HG03135 (cell line): ENCODE data around the gene NTRK3.

Experiments
- ATAC-seq: cut with Tn5 transposase; IDR thresholded peaks from one replicate; pipeline ENCODE4 v1.9.1; 2021; ENCODE audit warnings: mild to moderate bottlenecking, moderate library complexity; ENCODE audit not compliant: unreplicated experiment

Gene NTRK3

DNA sequence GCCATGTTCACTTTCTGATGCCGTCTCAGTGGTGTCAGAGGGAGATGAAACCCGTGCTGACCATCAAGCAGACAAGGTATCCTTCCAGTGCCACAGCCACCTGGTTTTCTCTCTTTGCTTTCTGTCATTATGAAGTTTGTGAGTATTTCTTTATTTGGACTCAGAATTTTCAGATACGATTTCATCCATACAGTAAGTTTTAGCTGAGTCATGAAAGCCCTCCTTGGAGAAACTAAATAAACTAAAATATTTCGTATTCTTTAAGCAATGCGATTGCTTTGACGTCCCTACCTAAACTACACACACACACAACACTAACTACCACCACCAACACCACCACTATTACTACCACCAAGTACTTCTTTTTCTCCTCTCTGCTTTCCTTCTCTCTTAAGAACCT lies 350.1 kb downstream of the NTRK3 start:
- no peak for ATAC-seq

DNA sequence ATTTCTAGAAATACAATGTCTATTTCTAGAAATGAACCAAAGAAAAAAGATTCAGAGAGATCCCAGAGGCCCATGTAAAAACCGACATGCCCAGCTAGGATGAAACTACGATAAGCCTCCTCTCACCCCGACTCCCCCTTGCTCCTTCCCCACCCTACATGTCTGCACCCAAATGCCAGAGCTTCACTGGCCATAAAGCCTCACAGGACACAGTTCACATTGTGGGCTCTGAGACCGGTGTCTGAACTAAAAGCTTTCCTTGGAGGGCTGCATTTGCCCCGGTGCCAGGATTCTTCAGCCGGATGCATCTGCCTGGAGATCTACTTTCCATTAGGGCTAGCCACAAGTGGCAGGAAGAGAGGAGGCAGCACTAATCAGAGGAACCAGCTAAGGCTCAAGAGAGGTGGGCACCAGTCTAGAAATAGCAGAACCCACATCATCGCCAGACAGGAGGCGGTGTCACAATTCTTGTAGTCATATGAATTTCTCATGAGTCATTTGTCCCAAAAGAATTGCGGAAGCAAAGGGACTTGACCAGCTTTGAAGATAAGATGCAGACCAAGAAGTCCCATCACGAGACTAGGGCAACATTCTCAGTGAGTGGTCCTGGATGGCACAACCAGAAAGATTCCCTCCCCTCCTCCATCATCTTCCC lies 353.6 kb downstream of the NTRK3 start:
- no peak for ATAC-seq

DNA sequence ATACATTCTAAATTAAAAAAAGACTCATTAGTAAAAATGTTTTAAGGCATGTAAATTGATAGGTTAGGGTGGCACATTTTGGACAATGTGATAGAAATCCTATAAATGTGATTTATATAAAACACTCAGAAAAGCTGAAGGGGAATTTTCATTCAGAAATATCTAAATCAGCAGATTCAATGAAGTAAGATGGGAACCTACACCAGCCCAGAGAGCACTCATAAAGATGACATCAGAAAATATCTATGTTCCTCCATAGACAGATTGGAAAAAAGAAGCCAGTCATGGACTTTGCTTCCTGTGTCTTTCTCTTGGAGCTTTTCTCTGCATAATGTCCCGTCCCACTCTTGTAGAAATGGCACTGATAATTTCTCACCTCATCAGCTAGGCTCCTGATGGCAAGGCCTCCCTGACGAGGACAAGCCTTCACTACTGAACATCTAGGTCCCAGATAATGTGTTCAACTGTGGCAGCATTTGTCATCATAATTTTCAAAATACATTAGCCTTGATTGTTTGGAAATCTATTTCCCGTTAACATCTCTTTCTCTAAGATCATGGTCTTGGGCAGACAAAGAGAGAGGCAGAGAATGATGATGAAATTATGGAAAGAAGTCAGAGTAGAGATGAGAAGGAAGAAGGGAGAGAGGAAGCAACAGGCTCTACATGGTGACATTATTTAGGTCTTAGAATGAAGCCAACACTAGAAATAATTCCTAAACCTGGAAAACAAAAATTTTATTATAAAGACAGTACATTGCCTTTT lies 354.4 kb downstream of the NTRK3 start:
- no peak for ATAC-seq

DNA sequence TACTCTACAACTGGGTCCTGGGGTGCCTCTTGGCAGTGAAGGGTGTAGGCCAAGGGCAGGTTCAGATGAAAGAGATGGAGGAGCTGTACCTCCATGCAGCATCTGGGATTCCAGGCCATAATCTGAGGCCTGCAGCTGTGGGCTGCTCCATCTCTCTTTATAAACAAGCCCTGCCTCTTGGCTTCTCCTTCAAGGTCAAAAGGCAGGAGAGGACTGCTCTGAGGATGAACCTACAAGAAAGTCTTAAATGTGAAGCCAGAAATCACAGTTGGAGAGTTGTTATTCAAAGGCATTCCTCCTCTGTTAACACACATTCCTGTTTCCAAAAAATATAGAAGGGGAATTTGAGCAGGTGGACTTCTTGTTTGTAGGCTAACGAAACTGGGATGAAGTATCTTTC lies 355.5 kb downstream of the NTRK3 start:
- no peak for ATAC-seq

DNA sequence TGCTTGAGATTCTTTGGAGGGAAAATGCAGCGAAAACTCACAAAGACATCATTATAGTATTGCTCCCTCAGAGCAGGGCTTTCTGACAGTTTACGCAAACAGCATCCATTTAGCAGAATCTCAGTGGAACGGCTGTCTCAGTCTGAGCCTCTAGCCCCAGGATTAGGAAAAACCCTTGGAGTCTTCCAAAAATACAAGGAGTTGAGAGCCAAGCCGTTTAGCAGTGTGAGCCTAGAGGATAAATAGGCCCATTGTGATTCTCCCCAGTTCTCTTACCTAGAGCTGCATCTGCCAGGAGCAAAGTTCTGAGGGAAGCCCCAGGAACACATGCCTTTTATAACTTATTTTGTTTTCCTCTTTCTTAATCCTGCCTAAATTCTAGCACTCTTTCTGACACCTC lies 359.6 kb downstream of the NTRK3 start:
- no peak for ATAC-seq

DNA sequence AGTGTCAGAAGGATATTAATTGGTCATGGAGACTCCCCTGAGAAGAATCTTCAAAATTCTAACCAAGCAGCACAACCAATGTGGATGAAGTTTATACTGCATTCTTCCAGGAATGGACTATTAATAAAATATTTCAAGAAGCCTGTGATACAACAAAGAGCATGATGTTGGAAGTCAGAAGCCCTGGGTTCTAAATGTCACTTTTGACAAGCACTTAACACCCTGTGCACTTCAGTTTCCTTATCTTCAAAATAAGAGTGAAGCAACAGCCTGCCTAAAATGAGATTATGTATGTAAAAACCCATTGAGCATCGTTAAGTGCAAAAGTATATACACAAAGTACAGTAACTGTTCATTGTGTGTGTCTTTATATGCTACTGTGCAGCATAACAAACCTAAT lies 369.4 kb downstream of the NTRK3 start:
- ATAC-seq = no peak

DNA sequence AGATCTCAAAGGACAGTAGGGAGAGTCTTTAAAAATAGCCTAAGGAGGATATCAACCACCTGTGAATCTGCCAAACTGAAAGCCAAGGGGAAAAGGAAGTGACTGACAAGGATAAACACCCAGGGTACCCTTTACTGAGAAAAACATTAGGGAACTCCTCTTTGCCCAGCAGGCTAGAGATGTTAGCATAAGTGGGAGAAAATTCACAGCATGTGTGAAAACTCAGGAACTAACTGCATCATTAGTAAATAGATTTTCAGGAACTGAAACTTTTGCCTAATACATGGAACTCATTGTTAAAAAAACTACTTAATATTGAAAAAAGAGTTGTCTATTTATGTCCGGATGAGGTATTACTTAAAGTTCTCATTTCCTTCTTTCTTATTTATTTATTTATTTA lies 375.5 kb downstream of the NTRK3 start:
- no peak for ATAC-seq

DNA sequence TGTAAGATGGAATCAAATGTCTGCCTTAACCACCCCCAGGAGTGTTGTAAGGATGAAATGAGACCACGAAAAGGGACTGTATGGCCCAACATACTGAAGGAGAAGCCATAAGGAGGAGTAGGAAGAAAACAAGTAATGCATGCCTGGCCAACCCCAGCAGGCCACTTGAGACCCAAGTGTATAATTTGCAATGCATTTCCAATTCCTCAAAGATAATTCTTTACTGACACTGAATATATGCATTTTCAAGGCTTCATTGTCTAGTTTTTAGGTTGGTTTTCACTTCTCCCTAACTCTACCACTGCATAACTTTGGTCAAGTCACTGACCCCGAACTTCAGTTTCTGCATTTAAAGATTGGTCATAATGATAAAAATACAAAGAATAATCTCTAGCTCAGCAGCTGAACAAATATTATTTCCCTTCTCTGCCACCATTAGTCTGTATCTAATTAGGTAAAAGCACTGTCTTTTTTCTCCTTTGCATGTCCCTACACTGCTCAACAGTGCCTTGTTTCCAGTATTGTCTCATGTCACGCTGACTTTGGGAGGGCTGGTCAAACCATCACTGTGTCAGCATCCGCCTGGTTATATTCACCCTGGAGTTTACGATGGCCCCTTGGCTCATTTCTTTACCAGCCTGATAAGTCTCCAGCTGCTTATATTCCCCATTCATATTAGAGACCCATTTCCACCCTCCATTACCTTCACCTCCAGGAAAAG lies 378.6 kb downstream of the NTRK3 start:
- ATAC-seq = no peak

DNA sequence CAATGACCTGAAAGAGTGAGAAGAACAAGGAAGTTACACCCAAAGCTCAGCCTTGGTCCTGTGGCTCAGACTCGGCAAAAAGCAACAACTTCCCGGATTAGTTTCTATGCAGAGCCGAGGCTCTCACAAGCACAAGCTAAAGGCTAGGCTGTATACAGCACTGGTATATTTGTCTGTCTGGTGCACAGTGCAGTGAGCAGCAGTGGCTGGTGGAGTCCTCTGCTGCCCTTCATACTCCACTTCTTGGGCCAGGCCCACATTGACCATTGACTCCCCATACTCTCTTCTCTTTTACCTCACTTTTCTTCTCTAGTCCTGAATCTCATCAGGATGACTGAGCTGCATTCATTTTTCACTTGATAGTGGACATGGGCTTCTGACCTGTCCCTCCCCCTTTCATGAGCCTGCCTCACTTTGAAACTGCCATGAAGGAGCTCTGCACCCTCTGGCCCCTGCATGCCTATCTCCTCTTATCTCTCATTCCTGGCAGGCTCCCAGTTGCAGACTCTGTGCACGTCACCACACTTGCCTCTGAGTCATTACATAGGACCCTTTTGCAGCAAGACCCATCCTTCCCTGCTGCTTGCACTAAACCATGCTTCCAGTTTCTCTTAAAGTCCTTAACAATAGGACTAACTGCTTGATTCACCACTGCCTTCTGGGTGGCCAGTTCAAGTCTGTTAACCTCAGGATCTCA lies 379.3 kb downstream of the NTRK3 start:
- no peak for ATAC-seq

DNA sequence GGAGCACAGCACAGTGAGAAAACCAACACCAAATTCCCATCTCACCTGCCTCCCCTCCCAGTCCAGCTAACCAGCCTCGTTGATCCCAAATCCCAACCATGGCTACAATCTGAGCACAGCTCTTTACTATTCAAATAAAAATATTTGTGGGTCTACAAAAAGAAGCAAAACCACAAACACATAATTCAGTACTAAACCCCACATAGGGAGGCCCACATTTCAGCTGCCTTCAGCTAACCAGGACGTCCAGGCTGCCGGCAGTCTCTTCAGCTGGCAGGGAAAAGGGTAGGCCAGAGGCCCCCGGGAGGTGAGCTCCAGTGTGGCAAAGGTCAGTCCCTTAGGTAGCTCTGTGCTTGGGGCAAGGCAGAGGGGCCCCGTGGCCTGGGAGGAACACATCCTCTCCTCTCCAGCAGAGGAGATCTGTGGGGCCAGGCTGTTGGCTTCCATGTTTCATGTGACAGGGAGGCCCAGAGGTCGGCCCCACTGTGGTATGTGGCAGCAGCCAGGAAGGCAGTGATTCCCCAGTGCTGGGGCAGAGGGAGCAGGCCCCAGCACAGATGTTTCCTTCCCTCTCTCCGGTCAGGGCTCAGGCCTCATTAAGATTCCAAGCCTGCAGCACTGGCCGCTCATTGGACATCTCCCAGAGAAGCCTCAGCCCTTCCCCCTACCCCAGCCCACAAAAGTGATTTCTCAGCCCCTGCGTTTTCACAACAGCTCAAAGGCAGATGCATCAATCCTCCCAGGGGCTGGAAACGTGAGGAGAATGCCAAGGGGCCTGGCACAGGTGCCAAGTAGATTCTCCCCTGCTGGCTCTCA lies 381.4 kb downstream of the NTRK3 start:
- no peak for ATAC-seq

DNA sequence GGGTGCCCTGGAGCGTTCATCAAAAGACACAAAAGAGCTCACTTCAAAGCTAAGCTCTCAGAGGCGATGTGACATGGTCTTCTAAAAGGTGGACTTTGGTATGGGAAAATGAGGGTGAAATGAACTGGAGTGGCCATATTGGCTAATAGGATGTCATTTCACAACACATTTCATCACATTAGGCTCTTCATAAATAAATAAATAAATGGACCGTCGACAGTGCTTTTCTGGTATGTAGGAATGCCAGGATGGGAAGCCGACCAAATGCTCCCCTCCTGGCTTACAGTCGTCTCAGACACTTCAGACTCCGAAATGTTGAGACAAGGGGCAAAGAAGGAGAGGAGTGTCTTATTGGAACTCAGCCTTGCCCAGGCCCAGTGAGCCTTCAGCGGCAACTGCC lies 383.0 kb downstream of the NTRK3 start:
- no peak for ATAC-seq

DNA sequence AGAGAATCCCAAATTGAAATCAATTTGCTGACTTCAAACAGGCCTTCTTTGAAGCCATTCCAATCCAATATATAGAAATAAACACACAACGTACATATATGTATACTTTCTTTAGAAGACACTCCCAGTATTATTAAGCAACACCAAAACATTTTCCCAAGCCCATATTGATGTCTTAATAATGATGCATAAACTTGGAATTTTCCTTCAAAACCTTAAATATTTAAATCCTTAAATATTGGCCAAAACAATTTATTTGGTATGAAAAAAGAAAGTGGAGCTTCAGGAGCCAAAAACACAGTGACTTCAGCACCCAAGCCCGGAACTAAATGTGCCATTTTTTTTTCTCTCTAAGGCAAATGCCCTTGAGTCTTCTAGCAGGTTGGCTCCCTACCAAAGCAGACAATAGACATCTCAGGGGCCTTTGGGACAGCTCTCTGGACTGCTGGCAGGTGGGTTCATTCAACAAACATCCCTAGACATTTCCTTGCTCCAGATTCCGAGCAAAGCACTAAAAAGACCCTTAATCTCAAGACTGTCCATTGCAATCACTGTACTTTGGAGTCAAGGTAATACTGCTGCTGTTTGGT lies 384.7 kb downstream of the NTRK3 start:
- no peak for ATAC-seq

DNA sequence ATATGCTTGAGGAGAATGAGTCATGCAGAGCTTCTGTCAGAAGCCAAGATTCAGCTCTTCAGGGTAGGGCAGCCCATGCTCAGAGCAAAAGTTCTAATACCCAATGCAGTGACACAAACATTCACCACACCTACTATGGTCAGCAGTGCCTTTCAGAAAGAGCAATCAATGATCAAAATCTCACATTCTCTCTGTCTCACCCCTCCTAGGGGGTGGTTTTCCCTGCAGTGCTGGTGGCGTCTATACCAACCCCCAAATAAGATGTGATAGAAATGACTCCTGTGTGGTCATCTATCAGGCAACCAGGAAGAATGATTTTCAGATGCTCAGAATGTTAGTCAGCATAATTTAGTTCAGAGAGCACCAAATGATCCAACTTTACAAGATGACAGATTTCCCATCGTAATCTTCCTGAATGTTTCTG lies 385.3 kb downstream of the NTRK3 start:
- no peak for ATAC-seq

DNA sequence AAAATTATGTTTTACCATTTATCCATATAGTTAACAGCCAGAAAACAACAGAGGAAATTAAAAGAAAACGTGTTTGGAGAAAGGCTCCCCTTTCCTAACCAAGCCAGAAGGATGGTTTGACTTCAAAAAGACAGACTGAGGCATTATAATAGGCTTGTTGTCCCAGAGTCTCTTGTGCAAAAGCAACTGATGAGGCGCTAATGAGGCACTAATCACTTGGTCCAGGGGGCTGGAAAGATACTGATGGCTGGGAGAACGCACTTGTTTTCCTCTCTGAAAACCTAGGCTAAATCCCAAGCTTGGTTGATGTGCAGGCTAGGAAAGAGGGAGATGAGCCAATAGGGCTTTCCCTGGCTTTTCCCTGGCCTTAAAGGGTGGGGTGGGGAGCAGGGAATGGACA lies 389.6 kb downstream of the NTRK3 start:
- ATAC-seq = no peak

DNA sequence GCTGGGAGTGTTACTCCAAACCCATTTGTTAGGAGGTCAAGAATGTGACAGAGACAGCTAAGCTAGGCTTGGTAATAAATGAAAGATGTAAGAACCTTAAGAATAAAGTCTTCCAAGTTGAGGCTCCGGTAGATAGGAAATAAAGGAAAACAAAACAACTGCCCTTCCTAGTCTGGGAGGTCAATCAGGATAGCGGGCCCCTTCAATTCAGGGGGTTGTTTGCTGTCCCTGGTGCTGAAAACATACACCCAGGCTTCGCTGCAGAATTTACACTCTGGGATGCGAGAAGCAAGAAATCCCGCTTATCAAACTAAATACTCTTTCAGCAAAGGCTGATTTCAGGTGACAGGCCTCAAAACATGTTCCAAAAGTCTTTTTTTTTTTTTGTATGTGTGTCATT lies 393.4 kb downstream of the NTRK3 start:
- ATAC-seq = no peak

DNA sequence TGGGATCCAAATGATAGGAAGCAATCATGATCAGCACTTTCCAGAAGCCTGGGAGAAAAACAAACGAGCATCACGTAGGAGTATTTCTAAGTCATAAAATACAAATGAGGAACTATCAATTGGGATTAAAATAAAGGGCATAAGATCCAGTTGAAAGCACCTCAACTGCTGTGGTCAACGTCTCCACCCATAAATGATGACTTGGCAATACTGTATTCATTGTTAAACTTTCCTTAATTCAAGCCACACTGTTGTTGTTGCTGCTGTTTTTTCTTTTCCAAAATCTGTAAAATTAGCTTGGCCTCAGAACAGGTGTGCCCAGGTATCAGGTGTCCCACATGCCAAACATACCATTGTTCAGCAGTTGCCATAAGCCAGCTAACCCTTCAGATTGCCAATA lies 395.8 kb downstream of the NTRK3 start:
- no peak for ATAC-seq

DNA sequence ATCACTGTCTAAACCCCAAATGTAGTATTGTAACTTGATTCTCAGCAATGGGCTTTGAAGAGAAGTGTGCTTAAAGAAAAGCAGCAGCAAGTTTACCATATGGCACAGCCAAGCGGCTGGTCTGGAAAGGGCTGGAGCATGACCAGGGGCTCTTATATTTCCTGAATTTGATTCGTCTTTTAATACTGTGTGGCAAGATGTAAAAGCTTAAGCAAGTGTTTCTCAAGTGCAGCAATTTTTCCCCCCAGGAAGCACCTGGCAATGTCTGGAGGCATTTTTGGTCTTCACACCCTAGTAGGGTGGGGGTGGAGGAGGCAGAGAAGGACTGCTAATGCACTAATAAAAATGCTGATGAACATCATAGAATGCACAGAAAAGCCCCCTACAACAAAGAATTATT lies 397.9 kb downstream of the NTRK3 start:
- no peak for ATAC-seq

DNA sequence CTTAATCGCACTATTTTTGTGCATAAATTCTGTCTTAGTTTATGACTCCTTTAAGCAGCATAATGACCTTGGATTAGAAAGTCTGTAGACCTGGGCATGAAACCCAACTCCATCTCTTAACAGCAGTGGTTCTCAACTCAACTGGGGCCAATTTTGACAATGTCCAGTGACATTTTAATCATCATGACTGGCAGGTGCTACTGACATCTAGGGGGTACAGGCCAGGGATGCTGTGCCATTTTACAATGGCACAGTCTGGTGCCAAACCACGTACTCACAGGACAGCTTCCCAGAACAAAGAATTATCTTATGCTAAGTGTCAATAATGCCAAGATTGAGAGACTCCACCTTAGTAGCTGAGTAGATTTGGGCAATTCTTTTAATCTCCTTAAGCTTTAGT lies 405.0 kb downstream of the NTRK3 start:
- no peak for ATAC-seq

DNA sequence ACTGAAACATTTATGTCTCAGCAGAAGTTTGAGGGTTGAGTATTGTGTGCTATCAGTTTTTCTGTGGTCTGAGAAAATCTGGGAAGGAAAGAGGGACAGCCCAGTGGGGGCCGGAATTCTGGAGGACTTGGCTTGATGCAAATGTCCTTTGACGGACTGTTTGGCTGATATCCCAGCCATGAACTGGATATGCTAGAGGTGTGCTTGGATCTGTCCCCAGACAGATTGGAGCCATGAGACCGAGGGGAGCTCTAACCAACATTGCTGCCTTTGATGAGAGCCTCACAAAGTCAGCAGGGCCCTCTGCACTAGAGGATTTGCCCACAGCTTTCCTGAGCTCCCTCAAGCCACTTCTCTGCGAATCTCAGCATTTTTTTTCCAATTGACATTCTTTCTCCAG lies 405.6 kb downstream of the NTRK3 start:
- no peak for ATAC-seq

DNA sequence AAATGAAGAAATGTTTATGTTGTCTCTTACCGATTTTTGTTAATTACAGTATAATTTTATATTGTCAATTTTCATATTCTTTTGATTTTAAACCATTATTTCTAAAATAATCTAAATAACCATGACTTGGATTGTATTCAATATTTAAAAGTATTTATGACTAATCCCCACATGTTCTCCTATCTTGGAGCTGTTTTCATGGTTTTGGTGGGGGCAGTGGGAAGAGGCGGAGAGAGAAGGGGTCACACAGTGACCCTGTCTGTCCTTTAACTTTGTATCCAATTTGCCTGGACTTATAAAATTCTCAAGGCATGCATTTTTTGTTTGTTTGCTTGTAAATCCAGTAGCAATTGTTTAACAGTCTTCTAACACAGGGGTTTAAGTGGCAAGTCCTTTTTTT lies 407.4 kb downstream of the NTRK3 start:
- no peak for ATAC-seq
